Psoas muscle (tissue), 8 donors: ENCODE measurements around the gene ERC2. TPM values are rescaled to one million over a fixed set of nuclear protein-coding genes. Genes with fewer than 3 reads are reported as not detected.

Experiments
- ATAC-seq, 4 donors: fragments of 200-7000 bp; cut with Tn5 transposase; one replicate each; pipeline ENCODE4 v1.9.1; 2020; ENCODE audit warnings: moderate library complexity in 3 of 4, mild to moderate bottlenecking in 2 of 4
- DNase-seq, 2 donors: peaks; one replicate each; pipeline ENCODE4 v3.0.0-alpha.2; 2020
- H3K27ac ChIP-seq: fragments of 200-600 bp; one replicate; pipeline ENCODE4 v1.8.0; 2022
- H3K27me3 ChIP-seq, 3 donors: fragments of 200-600 bp in 1 of 3; one replicate each; pipeline versions ENCODE4 v1.6.1 to v1.8.0; 2013 to 2022; ENCODE audit warnings: low read length in 2 of 3, mild to moderate bottlenecking in 2 of 3, moderate library complexity in 1 of 3; ENCODE audit not compliant: insufficient read depth in 3 of 3
- H3K36me3 ChIP-seq, 2 donors: fragments of 200-600 bp in 1 of 2; one replicate each; pipeline versions ENCODE4 v1.6.1 to v1.8.0; 2013 to 2022; ENCODE audit warnings: low read depth in 1 of 2, mild to moderate bottlenecking in 1 of 2, moderate library complexity in 1 of 2; ENCODE audit not compliant: insufficient read depth in 1 of 2
- H3K4me1 ChIP-seq: fragments of 200-600 bp; one replicate; pipeline ENCODE4 v1.8.0; 2022
- H3K4me3 ChIP-seq: fragments of 200-600 bp; one replicate; pipeline ENCODE4 v1.8.0; 2022; ENCODE audit warnings: mild to moderate bottlenecking
- H3K9me3 ChIP-seq: fragments of 200-600 bp; one replicate; pipeline ENCODE4 v1.8.0; 2022
- WGBS, 3 donors: extraction: QIAGEN DNeasy Blood & Tissue Kit; methylation state at CpG; one replicate each; pipeline versions ENCODE4 v1.1.6 to v1.1.7; 2013; 5-methylcytosine and 5-hydroxymethylcytosine counted together
- intact Hi-C, 2 donors: fragments of 100-400 bp; cut with DNase I; formaldehyde crosslinking; loops; one replicate each; pipeline versions ENCODE4 v1.11.0 to v1.14.2; 2022
- polyA plus RNA-seq, 3 donors: library from polyadenylated mRNA; stranded (reverse); fragments of 200-250 nt; gene quantifications; one replicate each; pipeline ENCODE4 v1.2.3, GENCODE V29; 2013
- total RNA-seq, 4 donors: library from RNA; stranded (reverse); fragmentation: NEBNext Ultra II Directional in 2 of 4; extraction: Animal tissue kit (Norgen Biotek cat#: 25700) in 2 of 4; gene quantifications; one replicate each; pipeline versions ENCODE4 v1.2.1 to v1.2.4, GENCODE V29; 2021 to 2023
- TF ChIP-seq, protein P1 (sequence below): fragments of 200-600 bp; IDR thresholded peaks from one replicate; pipeline ENCODE4 v1.8.0; 2022; ENCODE audit warnings: antibody characterized with exemption
- donor health status: healthy with polysubstance abuse.
- donor health status: DM: no; HTN: no; CAD: no; lungs with moderate emphysema.
- donor health status: Bipolar disorder and iron deficiency.
- donor health status: healthy.
- donor health status: DM: yes; HTN: yes; CAD: no.
- donor health status: DM: no; HTN: no; CAD: no.
- donor health status: DM: no; HTN: no; CAD: no.
- donor health status: DM: yes; HTN: yes; CAD: no.

The ERC2 gene
- total and polyA plus RNA-seq, 7 donors = 0.04 to 0.15 TPM; not detected in 5

DNA sequence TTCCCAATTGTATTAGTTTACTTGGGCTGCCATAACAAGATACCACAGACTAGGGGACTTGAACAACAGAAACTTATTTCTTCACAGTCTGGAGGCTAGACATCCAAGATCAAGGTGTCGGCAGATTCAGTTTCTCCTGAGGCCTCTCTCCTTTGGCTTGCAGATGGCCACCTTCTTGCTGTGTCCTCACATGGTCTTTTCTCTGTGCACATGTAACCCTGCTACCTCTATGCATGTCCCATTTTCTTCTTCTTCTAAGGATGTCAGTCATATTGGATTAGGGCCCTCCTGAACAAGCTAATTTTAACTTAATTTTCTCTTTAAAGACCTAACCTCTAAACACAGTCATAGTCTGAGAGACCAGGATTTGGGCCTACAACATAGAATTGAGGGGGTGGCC lies 644.4 kb downstream of the ERC2 start:
- no peak for DNase-seq
- H3K27ac ChIP-seq = no peak overlapping the region
- no peaks in the 10 kb centered on the region for H3K27me3 ChIP-seq
- H3K36me3 ChIP-seq = no peaks in the 10 kb centered on the region
- ATAC-seq = no peak
- TF ChIP-seq, protein P1, sequence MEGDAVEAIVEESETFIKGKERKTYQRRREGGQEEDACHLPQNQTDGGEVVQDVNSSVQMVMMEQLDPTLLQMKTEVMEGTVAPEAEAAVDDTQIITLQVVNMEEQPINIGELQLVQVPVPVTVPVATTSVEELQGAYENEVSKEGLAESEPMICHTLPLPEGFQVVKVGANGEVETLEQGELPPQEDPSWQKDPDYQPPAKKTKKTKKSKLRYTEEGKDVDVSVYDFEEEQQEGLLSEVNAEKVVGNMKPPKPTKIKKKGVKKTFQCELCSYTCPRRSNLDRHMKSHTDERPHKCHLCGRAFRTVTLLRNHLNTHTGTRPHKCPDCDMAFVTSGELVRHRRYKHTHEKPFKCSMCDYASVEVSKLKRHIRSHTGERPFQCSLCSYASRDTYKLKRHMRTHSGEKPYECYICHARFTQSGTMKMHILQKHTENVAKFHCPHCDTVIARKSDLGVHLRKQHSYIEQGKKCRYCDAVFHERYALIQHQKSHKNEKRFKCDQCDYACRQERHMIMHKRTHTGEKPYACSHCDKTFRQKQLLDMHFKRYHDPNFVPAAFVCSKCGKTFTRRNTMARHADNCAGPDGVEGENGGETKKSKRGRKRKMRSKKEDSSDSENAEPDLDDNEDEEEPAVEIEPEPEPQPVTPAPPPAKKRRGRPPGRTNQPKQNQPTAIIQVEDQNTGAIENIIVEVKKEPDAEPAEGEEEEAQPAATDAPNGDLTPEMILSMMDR = no peak
- no peak overlapping the region for H3K4me3 ChIP-seq
- H3K9me3 ChIP-seq = no peaks in the 10 kb centered on the region
- H3K4me1 ChIP-seq = no peaks in the 10 kb centered on the region
- intact Hi-C loops = no loop called here
- 90 to 100% (median 94%) methylated on average over 1 of the region's 1 CpG for WGBS, 3 donors

DNA sequence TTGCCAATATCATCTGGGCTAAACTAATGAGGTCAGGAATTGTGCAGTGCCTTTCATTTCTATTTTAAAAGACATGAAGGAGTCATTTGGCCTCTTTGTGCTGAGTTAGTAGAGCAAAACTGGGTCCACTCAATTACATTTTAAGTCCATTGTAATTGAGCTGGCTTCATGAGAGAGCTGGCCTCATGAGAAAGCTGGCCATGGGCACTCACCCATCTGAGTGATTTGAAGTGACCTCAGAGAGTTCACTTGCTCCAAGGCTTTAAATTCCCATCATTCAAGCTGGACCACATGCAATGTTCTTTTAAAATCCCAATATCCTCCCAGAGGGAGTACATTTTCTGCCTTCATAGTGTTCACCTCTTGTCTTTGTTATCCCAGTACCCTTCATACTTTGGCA lies 645.3 kb downstream of the ERC2 start:
- H3K9me3 ChIP-seq = no peaks in the 10 kb centered on the region
- no peak overlapping the region for H3K27ac ChIP-seq
- TF ChIP-seq, protein P1 = no peak
- H3K4me3 ChIP-seq = no peak overlapping the region
- intact Hi-C loops = no loop called here
- no peaks in the 10 kb centered on the region for H3K27me3 ChIP-seq
- ATAC-seq (no peak), DNase-seq (no peak)
- no peaks in the 10 kb centered on the region for H3K4me1 ChIP-seq
- H3K36me3 ChIP-seq = no peaks in the 10 kb centered on the region

DNA sequence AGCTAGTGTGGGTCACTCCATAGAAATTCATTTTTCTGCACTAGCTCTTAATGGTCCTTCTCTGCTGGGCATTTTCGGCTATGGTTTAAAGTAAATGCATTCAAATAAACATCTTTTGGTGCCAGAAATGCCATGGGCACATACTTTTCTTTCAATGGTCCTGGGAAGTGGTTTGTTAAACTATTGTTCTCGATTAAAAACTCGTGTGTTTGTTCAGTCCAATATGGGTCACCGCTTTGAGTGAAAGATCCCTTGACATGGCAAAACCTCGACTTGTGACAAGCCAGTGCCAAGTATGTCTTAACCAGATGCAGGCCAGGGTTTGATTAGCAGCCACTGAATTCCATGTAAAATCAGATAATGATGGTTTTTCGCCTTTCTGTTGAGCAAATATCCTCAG lies 649.3 kb downstream of the ERC2 start:
- intact Hi-C loops = no loop called here
- no peaks in the 10 kb centered on the region for H3K9me3 ChIP-seq
- no peak overlapping the region for H3K4me3 ChIP-seq
- ATAC-seq (no peak), DNase-seq (no peak)
- H3K4me1 ChIP-seq = no peaks in the 10 kb centered on the region
- H3K27me3 ChIP-seq = no peaks in the 10 kb centered on the region
- H3K27ac ChIP-seq = no peak overlapping the region
- TF ChIP-seq, protein P1 = no peak
- WGBS, 3 donors = 46 to 51% (median 49%) methylated on average over 6 of the region's 6 CpGs
- no peaks in the 10 kb centered on the region for H3K36me3 ChIP-seq

DNA sequence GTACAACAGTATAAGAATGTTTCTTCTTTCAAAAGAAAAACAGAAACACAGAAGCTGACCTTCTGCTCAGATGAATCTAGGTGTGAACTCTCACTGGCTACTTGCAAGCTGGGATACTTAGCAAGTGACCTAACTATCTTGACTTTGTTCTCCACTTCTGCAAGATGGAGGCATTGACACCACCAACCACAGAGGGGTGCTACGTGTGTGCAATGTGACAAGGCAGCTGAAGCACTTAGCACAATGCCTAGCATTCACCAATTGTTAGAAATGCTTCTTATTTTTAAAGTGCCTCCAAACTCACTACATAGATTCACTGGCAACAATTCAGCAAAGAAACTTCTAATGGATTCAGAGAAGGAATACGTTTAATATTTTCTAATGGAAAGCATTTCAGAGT lies 649.8 kb downstream of the ERC2 start:
- Histone ChIP-seq H3K9me3 (no peaks in the 10 kb centered on the region), H3K4me1 (no peaks in the 10 kb centered on the region), H3K36me3 (no peaks in the 10 kb centered on the region), H3K27ac (no peak overlapping the region), H3K27me3 (no peaks in the 10 kb centered on the region), H3K4me3 (no peak overlapping the region)
- intact Hi-C loops = no loop called here
- 60 to 69% (median 62%) methylated on average over 2 of the region's 2 CpGs for WGBS, 3 donors
- TF ChIP-seq, protein P1 = no peak
- no peak for DNase-seq
- ATAC-seq = no peak

DNA sequence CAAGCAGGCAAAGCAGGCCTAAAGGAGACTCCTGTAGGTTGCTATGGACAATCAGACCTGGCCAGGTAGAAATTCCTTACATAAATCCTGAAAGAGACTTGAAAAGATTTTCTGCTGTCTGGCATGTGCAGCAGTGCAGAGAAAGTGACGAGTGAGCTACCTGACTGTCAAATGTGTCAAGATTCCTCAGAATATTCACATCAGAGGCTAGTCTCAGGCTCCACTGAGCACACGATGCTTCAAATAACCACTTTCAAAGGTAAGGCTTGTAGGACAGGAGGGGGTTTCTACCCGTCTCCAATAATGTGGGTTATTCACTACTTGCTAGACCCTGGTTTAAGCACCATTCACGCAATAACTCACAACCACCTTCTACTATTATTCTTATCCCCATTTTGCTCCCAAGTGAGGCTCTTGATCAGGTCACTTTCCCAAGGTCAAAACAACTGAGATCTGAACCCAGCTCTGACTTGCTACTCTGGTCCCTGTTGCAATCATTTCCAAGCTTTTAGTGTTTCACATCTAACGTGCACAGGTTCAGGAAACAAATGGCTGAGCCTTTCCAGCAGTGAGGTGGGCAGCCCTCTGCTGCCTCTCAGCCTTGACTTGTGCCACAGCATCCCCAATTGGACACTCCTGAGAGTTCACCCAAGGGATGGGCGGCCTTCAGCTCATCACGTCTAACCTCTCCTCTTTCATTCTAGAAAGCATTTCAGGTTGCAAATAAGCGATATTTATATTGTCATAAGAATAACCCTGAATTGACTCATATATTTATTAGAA lies 651.3 kb downstream of the ERC2 start:
- 77 to 80% (median 78%) methylated on average over 8 of the region's 8 CpGs for WGBS, 3 donors
- no peaks in the 10 kb centered on the region for H3K36me3 ChIP-seq
- H3K4me3 ChIP-seq = no peak overlapping the region
- H3K9me3 ChIP-seq = no peaks in the 10 kb centered on the region
- no peaks in the 10 kb centered on the region for H3K4me1 ChIP-seq
- no peaks in the 10 kb centered on the region for H3K27me3 ChIP-seq
- H3K27ac ChIP-seq = no peak overlapping the region
- intact Hi-C loops = no loop called here
- ATAC-seq = no peak
- DNase-seq = no peak
- TF ChIP-seq, protein P1 = no peak
